Right kidney (tissue), 1 donor: ENCODE measurements around the gene KCNIP1.
"Not testable (repeated sequence)": the region's sequence is repeated elsewhere in the genome, so short reads cannot be mapped to it uniquely, and the experiment has no call there.

ENCODE experiments used
- DNase-seq: peaks from one replicate; pipeline ENCODE4 v3.0.0-alpha.2; 2016

KCNIP1 gene

GRCh38 chr5:170722316-170722715, 218.5 kb downstream of the KCNIP1 start:
- DNase-seq = no peak

- no peak for DNase-seq
Observed at GRCh38 chr5:170731052-170731451, 227.2 kb downstream of the KCNIP1 start.

DNA sequence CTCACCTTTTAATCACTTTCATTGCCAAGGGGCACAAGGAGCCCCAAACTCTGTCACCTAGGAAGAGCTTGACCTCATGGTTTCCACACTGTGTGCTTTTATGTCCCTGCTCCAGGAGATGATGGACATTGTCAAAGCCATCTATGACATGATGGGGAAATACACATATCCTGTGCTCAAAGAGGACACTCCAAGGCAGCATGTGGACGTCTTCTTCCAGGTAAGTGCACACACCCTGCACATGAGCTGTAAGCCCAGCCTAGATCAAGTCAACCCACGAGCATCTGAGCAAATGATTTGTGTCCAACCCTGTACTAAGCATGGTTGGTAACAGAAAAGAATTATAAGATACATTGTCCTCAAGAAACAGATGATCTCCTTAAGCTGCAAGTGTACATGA, 228.9 kb downstream of the KCNIP1 start:
- DNase-seq = no peak

GRCh38 chr5:170736966-170737365, 233.1 kb downstream of the KCNIP1 start:
- DNase-seq = no peak

GRCh38 chr5:170737591-170737990, 233.8 kb downstream of the KCNIP1 start:
- DNase-seq = no peak

DNA sequence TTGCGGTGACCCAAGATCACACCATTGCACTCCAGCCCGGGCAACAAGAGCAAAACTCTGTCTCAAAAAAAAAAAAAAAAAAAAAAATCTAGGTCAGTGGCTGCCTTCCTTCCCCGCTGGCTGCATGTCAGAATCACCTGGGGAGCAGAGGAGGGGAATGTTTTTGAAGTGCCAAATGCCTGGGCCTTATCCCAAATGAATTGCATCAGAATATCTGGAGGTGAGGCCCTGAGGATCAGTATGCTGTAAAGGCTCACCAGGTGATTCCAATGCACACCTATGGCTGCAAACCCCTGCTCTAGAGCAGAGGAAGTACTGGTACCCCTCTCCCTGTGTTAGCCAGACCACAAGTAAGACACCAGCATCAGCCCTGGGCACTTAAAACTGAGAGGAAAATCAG, 235.0 kb downstream of the KCNIP1 start:
- DNase-seq = no peak

DNA sequence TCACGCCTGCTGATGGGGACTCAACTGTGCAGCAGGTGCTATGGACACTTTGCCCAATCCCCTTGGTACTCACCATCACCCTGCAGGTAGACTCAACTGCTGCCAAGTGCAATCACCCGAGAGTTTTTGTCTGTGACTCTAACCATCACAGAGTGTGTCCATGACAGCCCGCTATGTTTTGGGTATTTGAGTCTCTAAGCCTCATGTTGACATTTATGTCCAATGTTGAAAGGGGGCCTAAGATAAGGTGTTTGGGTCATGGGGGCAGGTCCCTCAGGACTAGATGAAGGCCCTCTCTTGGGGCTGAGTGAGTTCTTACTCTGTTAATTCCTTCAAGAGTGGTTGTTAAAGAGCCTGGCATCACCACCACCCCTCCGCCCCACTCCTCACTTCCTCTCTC, 235.6 kb downstream of the KCNIP1 start:
- no peak for DNase-seq

GRCh38 chr5:170740551-170741205, 236.9 kb downstream of the KCNIP1 start:
- no peak for DNase-seq

DNA sequence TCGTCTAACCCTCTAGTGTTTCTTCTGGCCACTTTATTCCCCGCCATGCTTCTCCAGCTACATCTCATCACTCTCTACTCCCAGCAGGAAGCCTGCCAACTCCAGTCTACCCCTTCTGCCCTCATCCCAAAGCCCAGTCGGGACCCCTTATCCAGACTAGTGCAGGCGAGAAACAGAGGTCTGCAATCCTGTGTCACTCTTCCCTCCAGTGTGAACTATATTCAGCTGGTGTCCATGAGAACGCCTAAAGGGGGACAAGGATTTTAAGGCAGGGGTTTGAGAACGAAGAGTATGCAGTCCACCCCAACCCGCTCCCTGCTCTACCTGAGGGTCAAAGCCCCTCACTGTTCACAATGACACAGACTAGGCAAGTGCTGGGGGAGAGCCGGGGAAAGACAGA, 238.0 kb downstream of the KCNIP1 start:
- DNase-seq = no peak

- no peak for DNase-seq
Observed at GRCh38 chr5:170743876-170744212, 240.0 kb downstream of the KCNIP1 start.

GRCh38 chr5:170745481-170746071, 241.8 kb downstream of the KCNIP1 start:
- peak; percentile 54 for DNase-seq

- DNase-seq = no peak
Observed at GRCh38 chr5:170746075-170746960, 242.5 kb downstream of the KCNIP1 start.

DNA sequence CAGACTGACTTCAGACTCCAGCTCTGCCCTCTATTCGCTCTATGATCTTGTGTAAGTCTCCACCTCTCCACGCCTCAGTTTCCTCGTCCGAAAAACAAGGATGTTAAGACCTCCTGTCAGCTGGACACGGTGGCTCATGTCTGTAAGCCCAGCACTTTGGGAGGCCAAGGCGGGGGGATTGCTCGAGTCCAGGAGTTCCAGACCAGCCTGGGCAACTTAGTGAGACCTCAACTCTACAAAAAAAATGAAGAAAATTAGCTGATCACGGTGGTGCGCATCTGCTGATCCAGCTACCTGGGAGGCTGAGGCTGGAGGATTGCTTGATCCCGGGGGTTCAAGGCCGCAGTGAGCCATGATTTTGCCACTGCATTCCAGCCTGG, 243.1 kb downstream of the KCNIP1 start:
- no peak for DNase-seq

GRCh38 chr5:170747357-170747756, 243.5 kb downstream of the KCNIP1 start:
- no peak for DNase-seq

GRCh38 chr5:170747851-170748250, 244.0 kb downstream of the KCNIP1 start:
- no peak for DNase-seq

DNA sequence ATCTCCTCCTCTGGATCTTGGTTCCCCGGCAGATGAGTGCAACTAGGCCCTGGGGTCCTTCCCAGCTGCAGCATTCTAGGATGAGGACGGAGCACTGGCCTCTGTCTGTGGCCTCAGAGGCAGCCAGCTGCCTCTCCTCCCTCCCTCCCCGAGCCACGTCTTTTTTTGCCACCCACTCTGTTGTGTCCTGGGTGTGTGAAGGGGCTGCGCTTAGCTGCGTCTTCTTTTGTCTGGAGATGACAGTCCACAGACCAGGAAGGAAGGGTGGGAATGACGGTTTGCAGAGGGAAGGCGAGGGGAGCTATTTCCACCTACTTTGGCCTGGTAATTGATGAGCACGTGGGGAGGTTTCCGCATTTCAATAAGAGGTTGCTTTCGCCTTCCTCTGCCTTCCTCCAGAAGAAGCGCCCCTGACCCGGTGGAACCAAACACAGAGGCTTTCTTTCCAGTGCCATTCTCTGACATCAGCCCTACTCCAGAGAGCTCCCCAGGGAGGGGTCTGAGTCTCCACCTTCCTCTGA, 245.2 kb downstream of the KCNIP1 start:
- DNase-seq = no peak

DNA sequence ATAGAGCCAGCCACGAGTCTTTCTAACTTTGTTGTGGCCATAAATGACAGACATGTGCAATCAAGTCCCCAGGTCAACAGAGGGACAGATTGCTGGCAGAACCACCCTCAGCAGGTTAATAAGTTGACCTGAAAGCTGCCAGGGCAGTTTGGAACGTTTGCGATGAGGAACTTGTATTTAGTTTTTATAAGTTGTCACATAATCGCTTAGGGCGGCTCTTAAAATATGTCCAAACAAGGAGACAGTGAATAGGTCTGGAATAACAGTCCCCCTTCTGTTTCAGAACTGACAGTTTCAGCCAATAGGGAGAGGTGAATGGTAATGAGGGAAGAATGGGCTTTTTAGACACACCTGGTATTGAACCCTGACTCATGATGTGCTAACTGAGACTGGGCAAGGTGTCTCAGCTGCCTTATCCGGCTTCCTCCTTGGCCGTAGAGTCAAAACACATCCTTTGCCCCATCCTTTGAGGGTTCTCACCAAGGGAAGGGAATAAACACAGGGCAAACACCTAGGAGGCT, 246.2 kb downstream of the KCNIP1 start:
- DNase-seq = no peak

GRCh38 chr5:170750791-170751190, 247.0 kb downstream of the KCNIP1 start:
- no peak for DNase-seq

- DNase-seq = no peak
Observed at GRCh38 chr5:170751631-170752030, 247.8 kb downstream of the KCNIP1 start.

DNA sequence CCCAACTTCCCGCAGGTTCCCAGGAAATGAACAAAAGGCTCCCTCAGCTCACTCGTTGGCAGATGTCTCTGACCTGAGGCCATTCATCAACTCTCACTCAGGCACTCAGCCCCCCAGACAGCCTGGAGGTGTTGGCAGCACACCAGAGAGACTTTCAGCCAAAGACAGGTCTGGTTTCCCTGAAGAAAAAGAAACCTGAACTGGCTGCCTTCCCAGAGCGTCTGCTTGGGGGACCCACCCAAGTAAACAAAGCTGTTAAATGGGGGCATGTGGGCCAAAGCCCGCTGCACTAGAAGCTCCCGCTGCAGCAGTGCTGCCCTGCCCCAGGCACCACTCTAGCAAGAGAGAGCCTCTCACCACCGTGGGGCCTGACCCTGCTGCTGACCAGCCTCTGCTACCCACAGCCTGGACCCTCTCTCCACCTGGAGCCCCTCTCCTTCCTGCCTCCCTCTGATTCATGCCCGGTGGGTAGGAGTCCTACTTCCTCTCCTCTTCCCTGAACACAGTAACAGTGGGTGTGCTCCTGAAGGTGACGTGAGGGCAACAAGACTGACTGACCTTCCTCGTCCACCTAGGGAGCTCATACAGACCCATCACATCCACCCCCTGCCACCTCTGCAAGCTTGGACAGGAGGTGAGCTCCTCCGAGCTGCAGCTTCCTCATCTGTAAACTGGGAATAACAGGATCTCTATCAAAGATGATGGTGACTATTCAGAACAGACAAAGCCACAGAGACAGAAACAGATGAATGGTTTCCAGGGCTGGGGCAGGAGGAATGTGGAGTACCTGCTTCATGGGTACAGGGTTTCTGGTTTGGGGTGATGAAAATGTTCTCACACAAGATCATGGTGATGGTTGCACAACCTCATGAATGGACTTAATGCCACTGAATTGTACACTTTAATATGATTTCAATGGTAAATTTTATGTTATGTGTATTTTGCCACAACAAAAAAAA, 248.7 kb downstream of the KCNIP1 start:
- DNase-seq = no peak

GRCh38 chr5:170753311-170753710, 249.5 kb downstream of the KCNIP1 start:
- no peak for DNase-seq

DNA sequence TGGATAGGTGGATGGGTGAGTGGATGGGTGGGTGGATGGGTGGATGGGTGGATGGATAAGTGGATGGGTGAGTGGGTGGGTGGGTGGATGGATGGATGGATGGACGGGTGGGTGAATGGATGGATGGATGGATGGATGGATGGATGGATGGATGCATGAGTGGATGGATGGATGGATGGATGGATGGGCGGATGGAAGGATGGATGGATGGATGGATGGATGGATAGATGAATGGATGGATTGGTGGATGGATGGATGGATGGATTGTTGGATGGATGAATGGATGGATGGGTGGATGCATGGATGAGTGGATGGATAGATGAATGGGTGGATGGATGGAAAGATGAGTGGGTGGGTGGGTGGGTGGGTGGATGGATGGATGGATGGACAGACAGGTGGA, 250.7 kb downstream of the KCNIP1 start:
- DNase-seq = not testable (repeated sequence)
